ENCODE results near the gene E2F4. TPM values are rescaled to one million over a fixed set of nuclear protein-coding genes. Genes with fewer than 3 reads are reported as not detected.

Gene E2F4
- total RNA-seq, 1 donor from 2014 or later, result 51.2 TPM

DNA sequence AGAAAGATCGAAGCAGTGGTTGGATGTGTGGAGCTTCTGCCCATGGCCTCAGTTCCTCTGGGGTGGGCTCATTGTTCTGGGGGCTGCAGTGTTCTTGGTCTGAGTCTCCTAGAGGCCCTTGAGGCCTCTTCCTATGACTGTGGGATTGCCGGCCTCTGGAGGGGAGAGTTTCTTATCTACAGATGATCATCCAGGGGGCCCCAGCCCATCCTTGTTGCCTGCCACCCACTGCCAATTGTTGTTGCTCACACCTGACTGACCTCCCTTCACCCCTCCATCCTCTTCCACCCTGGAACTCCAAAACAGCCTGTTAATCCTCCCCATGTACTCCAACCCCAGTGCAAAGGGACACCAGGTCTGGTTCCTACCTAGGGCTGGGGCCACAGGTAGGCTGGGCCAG, 47.0 kb upstream of the E2F4 start:
- Mint-ChIP-seq H3K9me3 (ENCODE audit: unreplicated experiment) (peaks cover 4% of the 10 kb centered on the region), H3K4me3 (ENCODE audit: unreplicated experiment) (no peak overlapping the region), H3K36me3 (ENCODE audit: low read depth, unreplicated experiment) (peaks cover 47% of the 10 kb centered on the region), H3K4me1 (ENCODE audit: low read depth, unreplicated experiment) (no peaks in the 10 kb centered on the region), H3K27ac (ENCODE audit: unreplicated experiment) (no peak overlapping the region), H3K27me3 (ENCODE audit: low read depth, unreplicated experiment) (peaks cover 3% of the 10 kb centered on the region)
- Histone ChIP-seq H2AFZ (ENCODE audit: low read depth, low read length) (no peak overlapping the region), H3K9me3 (ENCODE audit: insufficient read depth, low read depth, low read length) (no peaks in the 10 kb centered on the region), H3K27ac (ENCODE audit: low read depth, low read length) (no peak overlapping the region), H3K79me2 (ENCODE audit: insufficient read depth, low read length) (no peaks in the 10 kb centered on the region), H3K36me3 (ENCODE audit: insufficient read depth, low read length) (peaks cover 48% of the 10 kb centered on the region), H3K4me1 (ENCODE audit: insufficient read depth, low read length) (peaks cover 2% of the 10 kb centered on the region), H3K4me2 (ENCODE audit: low read length) (no peak overlapping the region), H3K27me3 (ENCODE audit: insufficient read depth, low read length) (no peaks in the 10 kb centered on the region), H3K9ac (ENCODE audit: low read length) (no peak overlapping the region), H4K20me1 (ENCODE audit: insufficient read depth, low read length) (peaks cover 23% of the 10 kb centered on the region), H3K4me3 (ENCODE audit: insufficient read depth, low read depth, low read length) (no peak overlapping the region)
- DNase-seq (ENCODE audit: low read depth) (no peak), FAIRE-seq (no peak)
- TF ChIP-seq, protein P1, sequence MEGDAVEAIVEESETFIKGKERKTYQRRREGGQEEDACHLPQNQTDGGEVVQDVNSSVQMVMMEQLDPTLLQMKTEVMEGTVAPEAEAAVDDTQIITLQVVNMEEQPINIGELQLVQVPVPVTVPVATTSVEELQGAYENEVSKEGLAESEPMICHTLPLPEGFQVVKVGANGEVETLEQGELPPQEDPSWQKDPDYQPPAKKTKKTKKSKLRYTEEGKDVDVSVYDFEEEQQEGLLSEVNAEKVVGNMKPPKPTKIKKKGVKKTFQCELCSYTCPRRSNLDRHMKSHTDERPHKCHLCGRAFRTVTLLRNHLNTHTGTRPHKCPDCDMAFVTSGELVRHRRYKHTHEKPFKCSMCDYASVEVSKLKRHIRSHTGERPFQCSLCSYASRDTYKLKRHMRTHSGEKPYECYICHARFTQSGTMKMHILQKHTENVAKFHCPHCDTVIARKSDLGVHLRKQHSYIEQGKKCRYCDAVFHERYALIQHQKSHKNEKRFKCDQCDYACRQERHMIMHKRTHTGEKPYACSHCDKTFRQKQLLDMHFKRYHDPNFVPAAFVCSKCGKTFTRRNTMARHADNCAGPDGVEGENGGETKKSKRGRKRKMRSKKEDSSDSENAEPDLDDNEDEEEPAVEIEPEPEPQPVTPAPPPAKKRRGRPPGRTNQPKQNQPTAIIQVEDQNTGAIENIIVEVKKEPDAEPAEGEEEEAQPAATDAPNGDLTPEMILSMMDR (IDR thresholded peaks at IDR 0.05; ENCODE audit: insufficient read depth, low read depth, low read length), result no peak

DNA sequence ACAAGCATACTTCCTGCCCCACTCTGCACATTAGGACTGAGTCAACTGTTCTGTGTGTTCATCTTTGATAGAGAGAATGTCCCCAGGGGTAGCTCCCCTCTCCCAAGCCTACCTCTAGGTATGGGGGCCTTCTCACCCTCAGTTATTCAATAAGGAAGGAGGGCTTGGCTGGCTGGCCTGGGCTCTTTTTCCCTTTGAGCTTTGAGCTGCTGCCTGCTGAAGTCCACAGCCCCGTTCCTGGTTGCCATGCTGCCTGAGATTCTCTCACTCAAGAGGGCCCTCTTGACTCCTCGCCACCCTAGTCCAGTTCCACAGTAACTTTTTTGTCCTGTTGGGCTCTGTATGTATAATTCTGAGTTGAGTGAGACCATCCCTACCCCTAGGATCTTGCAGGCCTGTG, 46.2 kb upstream of the E2F4 start:
- Histone ChIP-seq H3K4me2 (ENCODE audit: low read length) (no peak overlapping the region), H3K4me1 (ENCODE audit: insufficient read depth, low read length) (peaks cover 2% of the 10 kb centered on the region), H3K9me3 (ENCODE audit: insufficient read depth, low read depth, low read length) (no peaks in the 10 kb centered on the region), H3K9ac (ENCODE audit: low read length) (no peak overlapping the region), H3K27ac (ENCODE audit: low read depth, low read length) (no peak overlapping the region), H3K4me3 (ENCODE audit: insufficient read depth, low read depth, low read length) (no peak overlapping the region), H3K27me3 (ENCODE audit: insufficient read depth, low read length) (no peaks in the 10 kb centered on the region), H3K79me2 (ENCODE audit: insufficient read depth, low read length) (no peaks in the 10 kb centered on the region), H3K36me3 (ENCODE audit: insufficient read depth, low read length) (peaks cover 41% of the 10 kb centered on the region), H2AFZ (ENCODE audit: low read depth, low read length) (no peak overlapping the region), H4K20me1 (ENCODE audit: insufficient read depth, low read length) (peaks cover 23% of the 10 kb centered on the region)
- FAIRE-seq (no peak), DNase-seq (ENCODE audit: low read depth) (no peak)
- H3K27me3 Mint-ChIP-seq (ENCODE audit: low read depth, unreplicated experiment), result peaks cover 3% of the 10 kb centered on the region
- H3K9me3 Mint-ChIP-seq (ENCODE audit: unreplicated experiment), result peaks cover 4% of the 10 kb centered on the region
- TF ChIP-seq, protein P1 (IDR thresholded peaks at IDR 0.05; ENCODE audit: insufficient read depth, low read depth, low read length), result no peak
- TF ChIP-seq EZH2 (IDR thresholded peaks at IDR 0.05; ENCODE audit: insufficient read depth, low read length), result no peak
- H3K27ac Mint-ChIP-seq (ENCODE audit: unreplicated experiment), result peak overlapping the region; percentile 50
- H3K4me1 Mint-ChIP-seq (ENCODE audit: low read depth, unreplicated experiment), result no peaks in the 10 kb centered on the region
- H3K36me3 Mint-ChIP-seq (ENCODE audit: low read depth, unreplicated experiment), result peaks cover 40% of the 10 kb centered on the region
- no peak overlapping the region for H3K4me3 Mint-ChIP-seq (ENCODE audit: unreplicated experiment)

DNA sequence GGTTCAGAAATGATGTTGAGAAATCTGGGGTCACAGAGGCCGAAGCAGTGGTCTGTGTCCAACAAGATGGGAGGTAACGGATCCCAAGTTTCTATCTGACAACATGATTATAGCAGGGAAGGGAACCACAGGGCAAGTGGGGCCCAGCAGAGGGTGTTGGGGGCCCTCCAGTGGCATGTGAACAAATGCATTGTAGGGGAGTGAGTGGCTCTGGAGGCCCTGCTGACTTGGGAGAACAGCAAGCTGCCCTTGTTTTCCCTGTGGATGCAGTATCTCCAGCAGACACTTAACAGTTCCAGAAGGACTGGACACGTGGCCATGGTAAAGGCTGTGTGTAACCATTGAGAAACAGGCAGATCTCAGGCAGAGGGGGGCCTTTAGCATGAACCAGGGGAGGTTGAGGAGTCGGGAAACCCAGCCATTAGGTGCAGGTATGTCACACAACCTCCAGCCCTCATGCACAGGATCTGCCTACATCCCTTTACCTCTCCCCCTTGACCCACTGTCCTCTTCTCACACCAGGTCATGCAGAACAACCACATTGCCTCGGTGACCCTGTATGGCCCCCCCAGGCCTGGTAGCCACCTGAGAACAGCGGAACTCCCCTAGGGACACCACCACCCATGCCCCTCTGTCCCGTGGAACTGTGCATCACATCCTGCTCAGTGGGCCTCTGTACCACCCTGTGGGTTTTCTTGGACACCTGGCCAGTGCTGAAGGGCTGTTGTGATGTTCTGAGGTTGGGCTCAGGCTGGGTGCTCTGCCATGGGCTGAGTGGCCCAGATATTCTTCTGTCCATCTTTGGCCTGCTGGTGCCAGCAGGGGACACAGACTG, 45.2 kb upstream of the E2F4 start:
- H3K27ac ChIP-seq (ENCODE audit: low read depth, low read length), result no peak overlapping the region
- H3K79me2 ChIP-seq (ENCODE audit: insufficient read depth, low read length), result no peaks in the 10 kb centered on the region
- no peak for FAIRE-seq
- peaks cover 36% of the 10 kb centered on the region for H3K36me3 ChIP-seq (ENCODE audit: insufficient read depth, low read length)
- Mint-ChIP-seq H3K4me3 (ENCODE audit: unreplicated experiment) (no peak overlapping the region), H3K9me3 (ENCODE audit: unreplicated experiment) (peaks cover 4% of the 10 kb centered on the region), H3K27me3 (ENCODE audit: low read depth, unreplicated experiment) (peaks cover 9% of the 10 kb centered on the region), H3K4me1 (ENCODE audit: low read depth, unreplicated experiment) (no peaks in the 10 kb centered on the region), H3K27ac (ENCODE audit: unreplicated experiment) (no peak overlapping the region), H3K36me3 (ENCODE audit: low read depth, unreplicated experiment) (peaks cover 36% of the 10 kb centered on the region)
- H2AFZ ChIP-seq (ENCODE audit: low read depth, low read length), result no peak overlapping the region
- H3K4me3 ChIP-seq (ENCODE audit: insufficient read depth, low read depth, low read length), result no peak overlapping the region
- H4K20me1 ChIP-seq (ENCODE audit: insufficient read depth, low read length), result peaks cover 23% of the 10 kb centered on the region
- peaks cover 2% of the 10 kb centered on the region for H3K4me1 ChIP-seq (ENCODE audit: insufficient read depth, low read length)
- no peak for TF ChIP-seq EZH2 (IDR thresholded peaks at IDR 0.05; ENCODE audit: insufficient read depth, low read length)
- TF ChIP-seq, protein P1 (IDR thresholded peaks at IDR 0.05; ENCODE audit: insufficient read depth, low read depth, low read length), result no peak
- no peak overlapping the region for H3K9ac ChIP-seq (ENCODE audit: low read length)
- H3K4me2 ChIP-seq (ENCODE audit: low read length), result no peak overlapping the region
- H3K9me3 ChIP-seq (ENCODE audit: insufficient read depth, low read depth, low read length), result no peaks in the 10 kb centered on the region
- no peaks in the 10 kb centered on the region for H3K27me3 ChIP-seq (ENCODE audit: insufficient read depth, low read length)
- DNase-seq (ENCODE audit: low read depth), result no peak
